ENCODE data around the gene WFIKKN1. TPM values are rescaled to one million over a fixed set of nuclear protein-coding genes. Genes with fewer than 3 reads are reported as not detected.

Gene WFIKKN1
- total and polyA plus RNA-seq, 2 donors (not counting 1 experiment from before 2014, with no cell fraction given): 0.64 to 0.84 TPM

DNA sequence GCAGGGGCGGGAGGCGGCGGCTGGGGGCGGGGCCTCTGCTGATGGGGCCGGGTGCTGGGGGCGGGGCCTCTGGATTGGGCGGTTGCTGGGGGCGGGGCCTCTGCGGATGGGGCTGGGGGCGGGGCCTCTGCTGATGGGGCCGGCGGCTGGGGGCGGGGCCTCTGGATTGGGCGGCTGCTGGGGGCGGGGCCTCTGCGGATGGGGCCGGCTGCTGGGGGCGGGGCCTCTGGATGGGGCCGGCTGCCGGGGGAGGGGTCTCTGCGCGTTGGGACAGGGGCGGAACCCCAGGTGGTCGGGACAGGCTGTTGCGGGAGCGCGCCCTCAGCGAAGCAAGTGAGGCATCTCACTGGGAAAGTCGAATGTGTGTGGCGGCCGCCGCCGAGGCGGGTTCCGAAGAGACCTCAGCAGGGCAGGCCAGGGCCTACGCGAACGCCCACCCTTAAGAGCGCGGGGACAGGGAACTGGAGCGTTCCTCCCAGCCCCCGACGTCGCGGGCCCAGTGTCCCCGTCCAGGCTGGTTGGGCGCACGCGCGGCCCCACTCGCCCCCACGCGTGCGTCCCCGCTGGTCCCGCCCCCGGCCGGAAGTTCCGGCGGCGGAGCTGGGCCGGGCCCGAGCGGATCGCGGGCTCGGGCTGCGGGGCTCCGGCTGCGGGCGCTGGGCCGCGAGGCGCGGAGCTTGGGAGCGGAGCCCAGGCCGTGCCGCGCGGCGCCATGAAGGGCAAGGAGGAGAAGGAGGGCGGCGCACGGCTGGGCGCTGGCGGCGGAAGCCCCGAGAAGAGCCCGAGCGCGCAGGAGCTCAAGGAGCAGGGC, 49.2 kb downstream of the WFIKKN1 start, which contains the start of gene STUB1:
Gene STUB1 (plus strand): TSS at position 597 of the 811 bp plus-strand sequence. CDS start 116 bp downstream, at position 713.
- no peaks in the 10 kb centered on the region for H3K9me3 Mint-ChIP-seq (ENCODE audit: insufficient read depth)
- DNase-seq (peak; percentile 93), ATAC-seq (ENCODE audit: low read depth) (peak; percentile 74)
- peaks cover 0 to 7% (median 0%) of the 10 kb centered on the region in 3 donors for H3K9me3 ChIP-seq (ENCODE audit: control extremely low read depth in 1 of 3, control insufficient read depth in 2 of 3, insufficient read depth in 1 of 3, low read length in 2 of 3)
- peak within 1 kb of the TSS; percentile 74 to 81 for H3K27ac ChIP-seq (ENCODE audit: low read length in 2 of 2)
- H4K20me1 ChIP-seq (ENCODE audit: control insufficient read depth, insufficient read depth, low read length, poor library complexity, severe bottlenecking): peaks cover 31% of the 10 kb centered on the region
- CTCF ChIA-PET: interaction anchor here (0.8 kb wide), 1 partner anchor 10 kb away, joined by 3 read pairs; the partner anchor contains the start of gene WDR24
- under 1% methylated on average over 85 of the region's 91 CpGs for WGBS (ENCODE audit: insufficient coverage)
- H3K79me2 ChIP-seq (ENCODE audit: control insufficient read depth, insufficient read depth, low read length): peaks cover 29% of the 10 kb centered on the region
- POLR2A ChIA-PET: interaction anchor here (0.8 to 1.1 kb wide), 2 partner anchors 10 to 154 kb away, joined by 3 to 6 read pairs; partner anchors contain the start of gene WDR24
- peak within 1 kb of the TSS; percentile 73 for H3K9ac ChIP-seq (ENCODE audit: low read length)
- intact Hi-C loops (cut with micrococcal nuclease): loop anchor here (1.0 to 5.0 kb wide), 5 partner anchors 12 to 997 kb away; partner anchors contain the start of genes ANTKMT, JPT2, METTL26 and RHOT2
- peak within 1 kb of the TSS; percentile 22 to 84 (median 65) for H3K4me3 ChIP-seq (ENCODE audit: control extremely low read depth in 1 of 5, extremely low read depth in 1 of 5, insufficient read depth in 1 of 5, low read depth in 2 of 5, low read length in 4 of 5)
- peaks cover 0 to 19% (median 8%) of the 10 kb centered on the region in 4 experiments for H3K27me3 ChIP-seq (replicated peaks in 1 of 4; ENCODE audit: control extremely low read depth in 1 of 4, control insufficient read depth in 3 of 4, insufficient read depth in 4 of 4, low read length in 3 of 4)
- H3K27ac Mint-ChIP-seq: peak within 1 kb of the TSS; percentile 94
- TF ChIP-seq, protein P1, sequence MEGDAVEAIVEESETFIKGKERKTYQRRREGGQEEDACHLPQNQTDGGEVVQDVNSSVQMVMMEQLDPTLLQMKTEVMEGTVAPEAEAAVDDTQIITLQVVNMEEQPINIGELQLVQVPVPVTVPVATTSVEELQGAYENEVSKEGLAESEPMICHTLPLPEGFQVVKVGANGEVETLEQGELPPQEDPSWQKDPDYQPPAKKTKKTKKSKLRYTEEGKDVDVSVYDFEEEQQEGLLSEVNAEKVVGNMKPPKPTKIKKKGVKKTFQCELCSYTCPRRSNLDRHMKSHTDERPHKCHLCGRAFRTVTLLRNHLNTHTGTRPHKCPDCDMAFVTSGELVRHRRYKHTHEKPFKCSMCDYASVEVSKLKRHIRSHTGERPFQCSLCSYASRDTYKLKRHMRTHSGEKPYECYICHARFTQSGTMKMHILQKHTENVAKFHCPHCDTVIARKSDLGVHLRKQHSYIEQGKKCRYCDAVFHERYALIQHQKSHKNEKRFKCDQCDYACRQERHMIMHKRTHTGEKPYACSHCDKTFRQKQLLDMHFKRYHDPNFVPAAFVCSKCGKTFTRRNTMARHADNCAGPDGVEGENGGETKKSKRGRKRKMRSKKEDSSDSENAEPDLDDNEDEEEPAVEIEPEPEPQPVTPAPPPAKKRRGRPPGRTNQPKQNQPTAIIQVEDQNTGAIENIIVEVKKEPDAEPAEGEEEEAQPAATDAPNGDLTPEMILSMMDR (IDR thresholded peaks at IDR 0.05): no peak
- no peak for TF ChIP-seq EZH2 (IDR thresholded peaks at IDR 0.05; ENCODE audit: borderline replicate concordance, insufficient read depth, low read depth, low read length, poor library complexity, severe bottlenecking)
- H3K4me1 Mint-ChIP-seq: peaks cover 41% of the 10 kb centered on the region
- H3K4me3 Mint-ChIP-seq: peak within 1 kb of the TSS; percentile 89
- peak within 1 kb of the TSS; percentile 99 for H3K4me2 ChIP-seq (replicated peaks; ENCODE audit: low read depth, low read length, poor library complexity, severe bottlenecking)
- H3K4me1 ChIP-seq (ENCODE audit: control insufficient read depth in 2 of 2, insufficient read depth in 2 of 2, low read length in 2 of 2): peaks cover 29 to 66% of the 10 kb centered on the region in 2 donors
- H2AFZ ChIP-seq (ENCODE audit: insufficient read depth, low read depth, low read length, poor library complexity, severe bottlenecking): peak within 1 kb of the TSS; percentile 85
- H3K36me3 ChIP-seq (replicated peaks in 1 of 2; ENCODE audit: control extremely low read depth in 1 of 2, control insufficient read depth in 1 of 2, extremely low read depth in 1 of 2, insufficient read depth in 2 of 2, low read length in 1 of 2): peaks cover 0 to 17% of the 10 kb centered on the region in 2 experiments
- H3K27me3 Mint-ChIP-seq: peaks cover 3% of the 10 kb centered on the region

Measured in B cell (primary cell).